Activated CD4-positive, alpha-beta T cell treated with anti-CD3 and anti-CD28 coated beads, Interleukin-10, Interleukin-2, amounts not matched to agents 100 ng/mL and 50 ng/mL, durations not matched to agents 16 hours and 8 hours (primary cell): ENCODE results near the gene RAPGEF4.
"Not testable (repeated sequence)": the region's sequence is repeated elsewhere in the genome, so short reads cannot be mapped to it uniquely, and the experiment has no call there.

Source experiments
- DNase-seq: peaks from one replicate; pipeline ENCODE4 v3.0.0-alpha.2; 2020

RAPGEF4 gene

DNA sequence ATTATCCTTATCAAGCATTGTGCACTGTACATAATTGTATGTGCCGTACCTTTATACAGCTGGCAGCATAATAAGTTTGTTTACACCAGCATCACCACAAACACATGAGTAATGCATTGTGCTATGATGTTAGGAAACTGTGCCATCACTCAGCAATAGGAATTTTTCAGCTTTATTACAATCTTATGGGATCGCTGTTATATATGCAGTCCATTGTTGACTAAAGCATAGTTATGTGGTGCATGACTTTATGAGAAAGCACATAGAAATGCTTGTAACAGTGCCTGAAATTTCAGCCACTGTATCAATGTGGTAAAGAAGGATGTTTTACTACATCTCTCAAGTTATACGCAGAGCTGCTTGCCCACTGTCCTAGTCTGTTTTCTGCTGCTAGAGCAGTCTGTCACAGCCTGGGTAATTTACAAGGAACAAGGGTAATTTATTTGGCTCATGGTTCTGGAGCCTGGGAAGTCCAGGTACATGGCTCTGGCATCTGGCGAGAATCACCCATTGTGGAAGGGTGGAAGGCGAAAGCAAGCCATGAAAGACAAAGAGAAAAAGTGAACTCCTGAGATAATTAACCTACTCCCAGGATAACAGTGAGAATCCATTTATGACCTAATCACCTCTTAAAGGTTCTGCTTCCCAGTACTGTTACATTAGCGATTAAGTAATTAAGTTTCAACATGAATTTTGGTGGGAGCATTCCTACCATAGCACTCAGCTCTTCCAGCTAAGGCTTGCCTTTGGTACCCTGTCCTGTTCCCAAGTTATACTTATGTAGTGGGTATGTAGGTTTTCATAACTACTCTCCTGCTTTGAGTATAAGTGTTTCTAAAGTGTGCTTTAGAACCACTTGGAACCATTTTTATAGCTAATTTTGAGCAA lies 344.6 kb downstream of the RAPGEF4 start:
- no peak for DNase-seq

GRCh38 chr2:173086518-173087213 lies 351.0 kb downstream of the RAPGEF4 start:
- DNase-seq: no peak

DNA sequence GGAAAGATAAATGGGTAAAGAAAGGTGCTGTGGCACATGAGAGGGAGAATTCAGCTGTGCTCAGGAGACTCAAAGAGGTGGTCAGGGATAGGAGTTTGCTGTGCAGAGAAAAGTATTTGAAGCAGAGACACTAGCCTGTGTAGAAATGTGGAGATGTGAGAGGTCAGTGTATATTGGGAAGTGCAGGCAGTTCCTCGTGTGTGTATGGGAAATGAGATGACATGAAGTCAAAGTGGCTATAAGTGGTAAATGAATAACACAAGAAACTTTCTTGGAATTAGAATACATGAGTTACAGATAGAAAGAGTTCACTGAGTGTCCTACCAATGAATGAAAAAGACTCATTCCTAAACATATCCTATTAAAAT lies 351.6 kb downstream of the RAPGEF4 start:
- DNase-seq: no peak

GRCh38 chr2:173087793-173088496 lies 352.3 kb downstream of the RAPGEF4 start:
- no peak for DNase-seq

- no peak for DNase-seq
These were observed 354.7 kb downstream of the RAPGEF4 start for GRCh38 chr2:173090276-173090877.

- DNase-seq: no peak
These were observed 355.5 kb downstream of the RAPGEF4 start for GRCh38 chr2:173090973-173091660.

DNA sequence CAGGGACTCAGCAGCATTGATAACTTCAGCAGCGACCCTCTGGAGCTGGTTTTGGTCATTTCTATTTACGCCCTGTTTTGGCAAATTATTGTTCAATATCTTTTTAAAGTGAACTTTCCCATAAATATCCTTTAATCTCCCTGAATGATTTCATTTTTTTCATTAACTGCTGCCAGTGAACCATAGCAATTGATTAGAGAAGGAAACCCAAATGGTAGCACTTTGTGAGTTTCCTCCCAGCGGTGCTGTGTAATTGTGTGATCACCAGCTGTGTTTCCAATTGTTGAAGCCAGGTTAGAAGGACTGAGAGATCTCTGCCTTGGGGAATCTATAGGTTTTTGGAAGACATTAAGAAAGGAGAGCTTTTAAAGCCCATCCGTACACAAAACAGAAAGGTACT lies 356.3 kb downstream of the RAPGEF4 start:
- no peak for DNase-seq

- DNase-seq: no peak
These were observed 357.3 kb downstream of the RAPGEF4 start for GRCh38 chr2:173092844-173093402.

DNA sequence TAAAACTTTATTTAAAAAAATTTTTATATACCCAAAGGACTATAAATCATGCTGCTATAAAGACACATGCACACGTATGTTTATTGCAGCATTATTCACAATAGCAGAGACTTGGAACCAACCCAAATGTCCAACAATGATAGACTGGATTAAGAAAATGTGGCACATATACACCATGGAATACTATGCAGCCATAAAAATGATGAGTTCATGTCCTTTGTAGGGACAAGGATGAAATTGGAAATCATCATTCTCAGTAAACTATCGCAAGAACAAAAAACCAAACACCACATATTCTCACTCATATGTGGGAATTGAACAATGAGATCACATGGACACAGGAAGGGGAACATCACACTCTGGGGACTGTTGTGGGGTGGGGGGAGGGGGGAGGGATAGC lies 358.0 kb downstream of the RAPGEF4 start:
- not testable (repeated sequence) for DNase-seq

DNA sequence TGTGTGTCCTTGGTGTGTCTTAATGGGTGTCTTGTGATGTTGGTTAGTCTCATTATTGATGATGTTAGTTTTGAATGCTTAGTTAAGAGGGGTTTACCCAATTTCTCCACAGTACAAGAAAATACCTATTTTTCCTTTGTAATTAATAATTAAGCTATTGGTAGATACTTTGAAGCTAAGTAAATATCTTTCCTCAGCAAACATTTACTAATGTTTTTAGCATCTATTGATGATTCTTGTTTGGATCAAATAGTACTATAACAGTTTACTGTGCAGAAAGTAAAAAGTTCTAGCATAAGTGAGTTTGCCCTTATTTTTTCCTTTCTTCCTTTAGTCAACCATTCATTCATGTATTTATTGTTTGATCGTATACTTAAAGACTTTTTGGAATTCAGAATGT lies 359.1 kb downstream of the RAPGEF4 start:
- DNase-seq: no peak

- DNase-seq: no peak
These were observed 359.7 kb downstream of the RAPGEF4 start for GRCh38 chr2:173095356-173095755.

- DNase-seq: no peak
These were observed 363.6 kb downstream of the RAPGEF4 start for GRCh38 chr2:173099271-173099670.

DNA sequence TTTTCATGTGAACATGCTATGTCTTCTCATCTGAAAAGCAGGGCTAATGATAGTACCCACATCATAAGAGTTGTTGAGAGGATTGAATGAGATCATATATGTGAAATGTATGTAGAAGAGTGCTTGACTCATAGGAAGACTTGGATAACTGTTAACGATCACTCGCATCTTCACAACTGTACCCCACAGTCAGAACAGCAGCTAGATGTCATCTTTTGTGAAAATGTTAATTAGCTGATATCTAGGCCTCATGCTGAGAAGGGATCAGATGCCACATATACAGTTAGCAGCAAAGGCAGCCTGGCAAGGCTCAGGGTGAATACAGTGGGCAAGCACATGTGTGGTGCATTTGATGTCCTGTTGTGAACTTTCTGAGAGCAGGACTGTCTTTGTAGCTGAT lies 364.2 kb downstream of the RAPGEF4 start:
- DNase-seq: peak; percentile 38

- DNase-seq: peak; percentile 64
These were observed 366.0 kb downstream of the RAPGEF4 start for GRCh38 chr2:173101687-173102086.
